Activated CD4-positive, alpha-beta T cell treated with anti-CD3 and anti-CD28 coated beads, Interleukin-2, Interleukin-6, amounts not matched to agents 100 ng/mL and 50 ng/mL, durations not matched to agents 16 hours and 8 hours (primary cell): ENCODE measurements around the gene SIK2.
A peak's percentile ranks its signal among the peaks of the same experiment; 100 is the strongest.
"Not testable (repeated sequence)": the region's sequence is repeated elsewhere in the genome, so short reads cannot be mapped to it uniquely, and the experiment has no call there.

Experiments used
- DNase-seq: peaks from one replicate; pipeline ENCODE4 v3.0.0-alpha.2; 2020

SIK2 gene

DNA sequence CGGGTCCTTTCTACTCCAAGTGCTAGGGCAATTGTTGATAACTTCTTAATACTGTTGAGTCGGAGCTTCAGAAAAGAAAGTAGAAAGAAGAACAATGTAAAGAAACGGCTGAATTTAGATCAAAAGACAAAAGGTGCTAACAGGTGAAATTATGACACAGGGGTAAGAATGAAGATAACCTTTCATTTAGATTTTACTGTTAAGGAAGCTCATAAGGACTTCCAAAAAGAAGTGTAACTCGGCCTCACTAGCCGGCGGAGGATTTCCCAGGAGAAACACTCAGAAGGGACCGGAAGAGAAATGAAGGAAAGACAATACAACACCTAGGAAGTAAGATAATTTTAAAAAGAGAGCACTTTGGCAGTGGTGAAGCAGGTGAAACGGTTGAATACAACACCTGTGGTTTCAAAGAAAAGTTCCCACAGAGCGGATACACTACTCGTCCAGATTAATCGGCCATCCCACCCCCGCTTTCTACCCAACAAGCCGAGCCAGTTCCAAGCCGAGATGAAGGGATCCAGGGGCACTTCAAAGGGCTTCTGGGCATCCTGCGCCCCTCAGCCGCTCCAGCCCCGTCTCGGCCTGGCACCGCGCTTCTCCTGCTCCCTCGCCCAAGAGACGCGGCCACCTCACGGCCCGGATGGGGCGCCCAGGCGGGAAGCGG is 163.2 kb downstream of the SIK2 start:
- no peak for DNase-seq

DNA sequence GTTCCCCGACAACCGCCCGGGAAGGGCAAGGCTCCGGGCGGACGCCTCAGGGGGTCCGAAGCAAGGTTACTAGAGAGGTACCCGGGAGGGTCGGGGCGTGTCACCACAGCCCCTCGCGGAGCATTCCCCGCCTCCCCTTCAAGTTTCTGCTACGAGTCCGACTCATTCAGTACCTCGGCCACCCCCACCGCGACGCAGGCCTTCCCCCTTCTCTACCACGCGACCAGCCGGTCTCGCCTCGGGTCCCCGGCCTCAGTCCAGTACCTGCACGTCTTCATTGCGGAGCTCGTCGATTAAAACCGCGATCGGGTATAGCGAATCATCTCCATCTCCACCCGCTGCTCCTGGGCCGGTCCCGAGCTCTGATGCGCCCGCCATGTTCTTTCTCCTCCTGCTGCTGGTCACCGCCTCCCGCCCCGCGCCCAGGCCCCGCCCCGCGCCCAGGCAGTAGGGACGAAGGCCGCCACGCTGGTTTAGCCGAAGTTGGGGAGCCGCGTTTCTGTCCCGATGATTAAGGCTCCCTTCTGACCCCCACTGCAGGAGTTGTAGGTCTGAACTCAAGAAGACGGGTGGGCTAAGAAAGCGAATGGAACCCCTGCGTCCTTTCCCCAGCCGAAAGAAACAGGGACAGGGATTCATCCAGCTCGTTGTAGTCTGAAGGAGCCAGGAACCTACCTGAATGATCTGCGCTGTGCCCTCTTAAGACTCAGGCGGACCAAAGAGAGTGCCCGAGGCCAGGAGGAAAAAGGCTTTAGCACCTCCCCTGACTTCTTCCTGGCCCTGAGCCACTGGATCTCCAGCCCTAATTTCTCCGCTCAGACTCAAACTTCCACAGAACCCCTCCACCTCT is 164.0 kb downstream of the SIK2 start, which contains the start of gene PPP2R1B:
Gene PPP2R1B (minus strand): TSS at position 406 of the 850 bp plus-strand sequence. CDS start 28 bp downstream, at position 378.
- peak; percentile 79 for DNase-seq

DNA sequence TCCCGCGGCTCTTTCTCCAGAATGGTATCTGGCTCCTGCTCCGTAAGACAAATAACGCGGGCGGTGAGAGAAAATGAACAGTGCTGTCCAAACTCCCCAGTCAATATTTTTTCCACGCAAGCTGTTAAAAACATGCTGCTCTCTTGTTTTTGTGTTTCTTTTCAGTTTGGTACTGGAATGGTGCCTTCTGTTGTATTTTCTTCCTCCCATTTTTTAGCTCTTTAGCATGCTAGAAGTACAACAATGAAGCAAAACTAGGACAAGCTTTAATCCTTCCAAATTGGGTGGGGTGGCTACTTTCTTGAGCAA is 164.5 kb downstream of the SIK2 start:
- DNase-seq = no peak

DNA sequence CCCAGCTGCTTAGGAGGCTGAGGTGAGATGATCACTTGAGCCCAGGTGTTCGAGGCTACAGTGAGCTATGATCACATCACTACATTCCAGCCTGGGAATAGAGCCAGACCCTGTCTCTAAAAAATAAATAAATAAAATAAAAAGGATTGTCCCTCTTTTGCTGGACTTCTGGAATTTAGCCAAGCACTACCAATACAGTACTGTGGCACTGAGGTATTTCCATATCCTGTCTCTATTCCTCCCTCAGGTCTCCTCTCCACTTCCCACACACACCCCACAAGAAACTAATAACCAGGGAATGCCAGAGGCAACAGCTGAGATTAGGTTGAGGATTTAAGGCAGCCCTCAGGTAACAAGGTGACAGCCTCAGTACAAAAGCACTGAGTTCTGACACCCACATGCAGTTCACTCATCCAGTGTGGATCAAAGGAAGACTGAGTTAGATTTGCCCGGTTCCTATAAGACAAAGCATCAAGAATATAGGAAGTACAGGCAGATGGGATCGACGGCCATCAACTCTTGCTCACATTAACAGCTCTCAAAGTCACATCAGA is 168.4 kb downstream of the SIK2 start:
- DNase-seq = no peak

DNA sequence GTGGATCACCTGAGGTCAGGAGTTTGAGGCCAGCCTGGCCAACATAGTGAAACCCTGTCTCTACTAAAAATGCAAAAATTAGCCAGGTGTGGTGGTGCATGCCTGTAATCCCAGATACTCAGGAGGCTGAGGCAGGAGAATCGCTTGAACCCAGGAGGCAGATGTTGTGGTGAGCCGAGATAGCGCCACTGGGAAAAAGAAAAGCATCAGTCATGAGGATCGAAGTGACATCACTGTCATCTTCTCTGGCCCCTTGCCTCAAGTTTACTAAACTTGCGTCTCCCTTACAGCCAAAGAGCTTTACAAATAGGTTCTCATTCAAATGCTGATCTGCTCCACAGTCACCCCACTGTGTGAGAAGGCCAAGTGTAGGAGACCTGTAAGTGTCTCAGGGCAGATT is 169.0 kb downstream of the SIK2 start:
- DNase-seq = not testable (repeated sequence)

DNA sequence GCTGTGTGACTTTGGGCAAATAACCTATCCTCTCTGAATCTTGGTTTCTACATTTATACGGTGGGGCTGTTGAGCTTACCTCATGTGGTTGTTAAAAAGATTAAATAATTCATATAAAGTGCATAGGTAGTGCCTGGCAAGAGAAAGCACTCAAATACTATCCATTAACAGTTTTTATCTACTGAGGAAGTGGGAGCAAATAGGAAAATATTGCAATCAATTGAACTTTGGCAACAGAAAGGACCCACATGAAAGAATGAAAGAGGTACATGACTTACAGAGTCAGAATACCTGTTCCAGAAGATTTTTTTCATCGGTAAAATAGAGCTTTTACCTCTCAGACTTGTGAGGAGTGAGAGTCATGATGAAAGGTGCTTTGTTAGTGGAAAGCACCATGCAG is 170.3 kb downstream of the SIK2 start:
- no peak for DNase-seq

DNA sequence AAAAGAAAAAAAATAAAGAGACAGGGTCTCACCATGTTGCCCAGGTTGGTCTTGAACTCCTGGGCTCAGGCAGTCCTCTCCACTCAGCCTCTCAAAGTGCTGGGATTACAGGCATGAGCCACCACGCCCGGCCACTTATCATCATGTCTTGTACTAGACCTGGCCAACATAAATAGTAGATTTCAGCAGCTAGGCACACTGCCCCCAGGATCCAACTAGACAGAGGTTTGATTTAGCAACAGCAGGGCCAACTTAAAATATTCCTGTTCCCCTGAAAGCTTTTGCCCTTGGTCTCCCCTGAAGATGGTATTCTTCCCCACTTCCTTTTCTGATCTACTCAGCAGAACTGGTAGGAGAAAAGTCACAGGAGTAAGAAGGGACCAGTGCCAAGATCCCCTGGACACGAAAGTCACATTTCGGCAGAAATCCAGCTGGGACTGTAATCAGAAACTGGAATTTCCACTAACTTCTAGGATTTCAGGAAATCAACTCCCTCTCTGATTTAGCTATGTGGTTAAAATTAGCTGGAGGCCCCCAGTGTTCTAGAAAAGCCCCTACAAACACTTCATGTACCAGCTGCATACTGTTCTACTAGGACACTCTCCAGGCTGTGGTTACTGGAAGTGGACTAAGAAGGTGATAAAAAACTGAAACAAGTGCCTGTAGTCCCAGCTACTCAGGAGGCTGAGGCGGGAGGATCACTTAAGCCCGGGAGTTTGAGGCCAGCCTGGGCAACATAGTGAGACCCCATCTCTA is 172.9 kb downstream of the SIK2 start:
- no peak for DNase-seq

DNA sequence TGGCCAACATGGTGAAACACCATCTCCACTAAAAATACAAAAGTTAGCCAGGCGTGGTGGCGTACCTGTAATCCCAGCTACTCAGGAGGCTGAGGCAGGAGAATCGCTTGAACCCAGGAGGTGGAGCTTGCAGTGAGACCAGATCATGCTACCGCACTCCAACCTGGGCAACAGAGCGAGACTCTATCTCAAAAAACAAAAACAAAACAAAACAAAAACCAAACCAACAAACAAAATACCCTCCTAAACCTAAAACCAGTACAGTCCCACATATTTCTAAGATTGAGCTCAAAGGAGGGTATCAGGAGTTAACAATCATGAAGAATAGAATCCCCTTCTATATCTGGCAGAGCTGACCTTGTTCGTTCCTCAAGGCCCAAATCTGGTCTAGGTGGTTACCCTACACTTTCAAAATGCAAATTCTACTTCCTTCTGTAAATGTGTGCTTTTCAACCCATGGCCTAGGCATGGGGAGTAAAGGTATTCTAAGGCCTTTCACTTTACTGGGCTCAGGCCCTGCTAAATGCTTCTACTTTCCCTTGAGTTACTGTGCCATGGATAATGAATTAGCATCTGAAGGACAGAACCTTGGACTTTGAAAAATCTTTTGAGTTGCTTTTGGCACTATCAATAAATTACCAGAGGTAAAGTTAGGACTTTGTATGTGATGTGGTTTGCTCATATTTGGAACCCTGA is 174.3 kb downstream of the SIK2 start:
- DNase-seq = no peak

DNA sequence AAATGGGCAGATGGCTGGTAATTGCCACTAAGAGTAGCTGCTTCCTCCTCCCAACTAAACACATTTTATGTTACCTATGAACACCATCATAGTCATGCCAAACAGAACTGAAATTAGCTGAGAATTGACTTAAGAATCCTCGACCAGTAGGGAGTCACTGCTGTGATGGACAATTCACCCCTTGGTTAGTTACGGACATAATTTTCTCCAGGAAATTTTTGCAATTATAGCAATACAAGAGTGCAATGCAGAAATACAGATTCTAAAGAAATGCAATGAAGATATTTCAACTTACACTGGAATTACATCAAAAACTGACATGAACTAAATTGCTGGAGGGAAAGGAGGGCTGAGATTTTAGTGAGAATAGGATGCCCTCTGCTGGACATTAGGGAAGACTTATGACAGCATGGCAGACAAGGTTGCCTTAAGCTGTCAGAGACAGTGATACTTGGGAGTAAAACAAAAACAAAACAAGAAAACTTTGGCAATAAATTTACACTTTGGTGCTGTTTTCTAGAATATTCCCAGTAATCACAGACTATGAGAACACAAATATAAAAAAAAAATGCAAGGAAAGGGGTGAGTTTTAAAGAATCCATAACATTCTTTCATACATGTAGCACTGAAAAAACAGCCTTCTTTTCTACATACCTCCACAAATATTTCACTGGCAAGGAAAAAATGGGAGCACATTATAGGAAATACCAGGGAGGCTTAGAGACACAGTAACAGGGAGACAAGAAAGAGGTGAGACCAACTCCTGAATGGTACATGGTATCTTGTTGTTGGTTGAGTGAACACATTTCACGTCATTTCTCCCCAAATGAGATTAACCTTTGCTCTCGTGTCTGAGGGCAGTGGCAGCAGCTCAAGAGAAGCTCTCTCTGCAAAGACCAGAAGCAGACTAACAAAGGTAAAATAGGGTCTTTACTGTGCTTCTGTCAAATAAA is 175.1 kb downstream of the SIK2 start:
- peak; percentile 64 for DNase-seq

DNA sequence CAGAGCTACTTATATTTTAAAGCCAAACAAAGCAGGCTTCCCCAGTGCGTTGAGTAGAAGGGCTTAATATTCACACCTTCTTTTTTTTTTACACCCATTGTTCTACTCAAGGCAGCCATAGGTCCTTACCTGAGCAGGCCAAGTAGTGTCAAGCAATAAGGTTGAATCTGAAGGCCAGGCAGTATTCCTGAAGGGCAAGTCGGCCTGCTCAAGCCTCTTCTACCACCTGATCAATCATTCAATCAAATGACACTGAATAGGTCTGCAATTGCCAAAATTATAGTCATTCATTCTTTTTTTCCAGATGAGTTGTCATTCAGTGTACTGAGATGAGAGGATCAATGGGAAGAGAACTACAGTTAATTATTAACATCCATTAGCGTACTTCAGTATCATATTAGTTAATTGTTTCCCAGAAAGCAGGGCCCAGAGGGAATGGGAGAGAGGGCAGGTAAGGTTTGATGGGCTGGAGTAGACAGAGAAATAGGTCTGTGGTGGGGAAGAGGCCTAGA is 175.9 kb downstream of the SIK2 start:
- DNase-seq = no peak

DNA sequence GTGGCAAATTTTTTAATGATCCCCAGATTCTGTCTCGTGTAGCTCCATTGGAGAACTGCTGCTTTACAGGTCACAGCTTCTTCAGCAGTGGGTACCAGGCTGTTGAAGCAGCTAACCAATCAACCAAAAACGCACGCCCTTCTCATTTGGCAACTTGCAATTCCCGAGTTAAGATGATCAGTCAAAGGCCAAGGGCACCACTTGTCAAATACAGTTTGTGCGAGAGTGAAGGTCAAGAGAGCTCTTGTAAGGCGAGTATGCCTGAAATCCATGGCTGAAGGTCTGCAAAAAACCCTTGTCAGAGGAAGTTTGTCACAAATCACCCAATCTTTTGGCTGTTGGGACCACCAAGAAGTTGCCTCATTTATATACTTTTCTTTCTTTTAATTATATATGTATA is 176.9 kb downstream of the SIK2 start:
- DNase-seq = no peak
